Colonic mucosa (tissue), 4 donors: Measurements from ENCODE around the gene NOLC1. TPM values are rescaled to one million over a fixed set of nuclear protein-coding genes. Genes with fewer than 3 reads are reported as not detected.

Source experiments
- DNase-seq: peaks from one replicate; pipeline ENCODE4 v3.0.0-alpha.2; 2020
- H3K27ac ChIP-seq: fragments of 200-600 bp; one replicate; pipeline ENCODE4 v1.8.0; 2021
- H3K27me3 ChIP-seq: fragments of 200-600 bp; one replicate; pipeline ENCODE4 v1.8.0; 2021
- H3K36me3 ChIP-seq: fragments of 200-600 bp; one replicate; pipeline ENCODE4 v1.8.0; 2021
- H3K4me1 ChIP-seq: fragments of 200-600 bp; one replicate; pipeline ENCODE4 v1.8.0; 2021; ENCODE audit warnings: mild to moderate bottlenecking
- H3K4me3 ChIP-seq: fragments of 200-600 bp; one replicate; pipeline ENCODE4 v1.8.0; 2021
- H3K9ac ChIP-seq, 2 donors: one replicate each; pipeline ENCODE4 v1.7.0; 2013; ENCODE audit warnings: control low read depth in 2 of 2, low read depth in 2 of 2, low read length in 2 of 2
- H3K9me3 ChIP-seq: fragments of 200-600 bp; one replicate; pipeline ENCODE4 v1.8.0; 2021
- CTCF ChIP-seq: fragments of 200-600 bp; IDR thresholded peaks from one replicate; pipeline ENCODE4 v1.8.0; 2022; ENCODE audit warnings: antibody characterized with exemption, mild to moderate bottlenecking
- intact Hi-C: fragments of 100-400 bp; cut with DNase I; formaldehyde crosslinking; loops from one replicate; pipeline ENCODE4 v1.14.1; 2022
- total RNA-seq, 2 donors: library from RNA; stranded (reverse); fragmentation: NEBNext Ultra II Directional in 1 of 2; extraction: Animal tissue kit (Norgen Biotek cat#: 25700) in 1 of 2; gene quantifications; one replicate each; pipeline ENCODE4 v1.2.1, GENCODE V29; 2021
- donor health status: healthy.
- donor health status: DM: no; HTN: no; CAD: no.
- donor health status: DM: no; HTN: no; CAD: no.

Gene NOLC1
- total RNA-seq: 10 to 100 TPM; 34.5 to 68.2 TPM

DNA sequence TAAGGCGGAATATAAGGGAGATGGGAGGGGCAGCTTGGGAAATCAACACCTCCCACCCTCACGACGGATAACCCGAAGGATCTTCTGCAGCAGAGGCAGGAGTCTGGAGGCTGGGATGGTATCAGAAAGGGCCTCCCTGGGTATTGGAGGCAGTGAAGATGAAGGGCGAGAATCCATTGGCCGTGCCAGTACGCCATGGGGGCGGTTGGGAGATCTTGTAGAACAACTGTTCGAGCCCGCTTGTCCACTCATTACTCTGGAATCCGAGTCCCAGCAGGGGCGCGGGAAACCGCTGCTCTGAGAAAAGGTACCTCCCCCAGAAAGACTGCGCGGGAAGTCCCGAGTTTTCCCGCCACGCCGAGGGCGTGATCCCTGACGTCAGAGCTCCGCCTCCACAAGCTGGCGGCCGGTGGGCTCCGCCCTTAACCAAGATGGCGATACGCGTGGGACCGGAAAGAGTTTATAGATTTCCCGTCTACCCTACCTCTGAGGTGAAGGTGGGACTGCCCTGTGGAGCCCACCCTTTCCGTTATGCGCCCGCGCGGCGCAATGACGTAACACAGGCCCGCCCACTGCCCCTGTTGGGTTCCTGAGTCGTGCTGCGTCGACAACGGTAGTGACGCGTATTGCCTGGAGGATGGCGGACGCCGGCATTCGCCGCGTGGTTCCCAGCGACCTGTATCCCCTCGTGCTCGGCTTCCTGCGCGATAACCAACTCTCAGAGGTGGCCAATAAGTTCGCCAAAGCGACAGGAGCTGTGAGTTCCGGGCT is at the start of gene NOLC1:
NOLC1 (plus strand) TSS at position 616 of the 771 bp plus-strand sequence; CDS start at position 638, 22 bp downstream.
- TF ChIP-seq CTCF: no peak
- DNase-seq: peak; percentile 100
- Histone ChIP-seq H3K9ac (peak within 1 kb of the TSS; percentile 95 to 96), H3K4me3 (peak within 1 kb of the TSS; percentile 85), H3K27me3 (no peaks in the 10 kb centered on the region), H3K36me3 (no peaks in the 10 kb centered on the region), H3K4me1 (peaks cover 10% of the 10 kb centered on the region), H3K9me3 (no peaks in the 10 kb centered on the region), H3K27ac (peak within 1 kb of the TSS; percentile 87)
- intact Hi-C loops: no loop called here

DNA sequence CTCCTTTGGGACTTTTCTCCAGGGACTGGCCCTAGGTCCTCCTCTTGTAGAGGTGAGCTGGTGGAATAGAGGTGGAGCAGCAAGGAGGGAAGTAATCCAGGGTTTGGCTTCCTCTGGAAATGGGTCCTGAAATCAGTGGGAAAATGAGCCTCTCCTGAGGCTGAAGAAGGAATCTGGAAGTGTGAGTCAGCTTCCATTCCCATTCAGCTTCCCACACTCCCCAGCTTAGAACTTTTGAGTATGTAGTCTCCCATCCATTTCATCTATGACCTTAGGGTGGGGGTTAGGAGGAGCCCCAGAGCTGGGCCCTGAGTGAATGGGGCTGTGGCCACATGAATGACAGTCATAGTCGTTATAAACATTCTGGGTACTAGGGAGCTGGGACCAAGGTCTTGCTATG is 49.8 kb upstream of the NOLC1 start:
- Histone ChIP-seq H3K27me3 (no peaks in the 10 kb centered on the region), H3K36me3 (no peaks in the 10 kb centered on the region), H3K9me3 (no peaks in the 10 kb centered on the region), H3K9ac (no peak overlapping the region), H3K4me1 (no peaks in the 10 kb centered on the region), H3K4me3 (no peak overlapping the region), H3K27ac (no peak overlapping the region)
- DNase-seq: no peak
- intact Hi-C loops: no loop called here
- no peak for TF ChIP-seq CTCF

- intact Hi-C loops: no loop called here
- Histone ChIP-seq H3K4me1 (no peaks in the 10 kb centered on the region), H3K9ac (no peak overlapping the region), H3K4me3 (no peak overlapping the region), H3K27ac (no peak overlapping the region), H3K9me3 (no peaks in the 10 kb centered on the region), H3K36me3 (peaks cover 30% of the 10 kb centered on the region), H3K27me3 (no peaks in the 10 kb centered on the region)
- TF ChIP-seq CTCF: no peak
- DNase-seq: no peak
Observed at GRCh38 chr10:102106998-102107397, 45.2 kb upstream of the NOLC1 start.

- no peaks in the 10 kb centered on the region for H3K27me3 ChIP-seq
- TF ChIP-seq CTCF: no peak
- no peaks in the 10 kb centered on the region for H3K9me3 ChIP-seq
- no peak overlapping the region for H3K4me3 ChIP-seq
- H3K9ac ChIP-seq: no peak overlapping the region
- intact Hi-C loops: no loop called here
- peaks cover 30% of the 10 kb centered on the region for H3K36me3 ChIP-seq
- H3K27ac ChIP-seq: no peak overlapping the region
- DNase-seq: no peak
- H3K4me1 ChIP-seq: peaks cover 12% of the 10 kb centered on the region
Observed at GRCh38 chr10:102109166-102110116, 42.7 kb upstream of the NOLC1 start.

DNA sequence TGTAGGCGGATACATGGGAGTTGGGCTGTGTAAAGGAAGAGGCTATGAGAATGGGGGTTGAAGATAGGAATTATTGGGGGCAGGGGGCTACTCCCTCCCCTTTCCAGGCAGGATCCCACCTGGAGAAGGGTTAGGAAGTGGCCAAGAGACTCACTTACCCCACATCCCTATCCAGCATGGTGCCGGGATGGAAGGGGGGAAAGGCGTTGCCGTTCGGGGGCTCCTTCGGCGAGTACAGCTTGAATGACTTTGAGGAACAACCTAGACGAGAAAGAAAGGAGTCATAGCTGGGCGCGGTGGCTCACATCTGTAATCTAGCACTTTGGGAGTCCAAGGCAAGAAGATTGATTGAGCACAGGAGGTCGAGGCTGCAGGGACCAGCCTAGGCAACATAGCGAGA is 40.9 kb upstream of the NOLC1 start:
- no peak overlapping the region for H3K27ac ChIP-seq
- peaks cover 30% of the 10 kb centered on the region for H3K36me3 ChIP-seq
- H3K4me3 ChIP-seq: no peak overlapping the region
- DNase-seq: no peak
- H3K27me3 ChIP-seq: no peaks in the 10 kb centered on the region
- H3K9me3 ChIP-seq: no peaks in the 10 kb centered on the region
- TF ChIP-seq CTCF: no peak
- no peak overlapping the region for H3K9ac ChIP-seq
- intact Hi-C loops: no loop called here
- H3K4me1 ChIP-seq: peaks cover 22% of the 10 kb centered on the region
